ENCODE data around the gene GYS1. TPM values are rescaled to one million over a fixed set of nuclear protein-coding genes. Genes with fewer than 3 reads are reported as not detected.

The GYS1 gene
- total and polyA plus RNA-seq, 2 of the 8 experiments (the other 6 are each of a cell fraction or from before 2014, with no cell fraction given), result 30.0 to 38.7 TPM

DNA sequence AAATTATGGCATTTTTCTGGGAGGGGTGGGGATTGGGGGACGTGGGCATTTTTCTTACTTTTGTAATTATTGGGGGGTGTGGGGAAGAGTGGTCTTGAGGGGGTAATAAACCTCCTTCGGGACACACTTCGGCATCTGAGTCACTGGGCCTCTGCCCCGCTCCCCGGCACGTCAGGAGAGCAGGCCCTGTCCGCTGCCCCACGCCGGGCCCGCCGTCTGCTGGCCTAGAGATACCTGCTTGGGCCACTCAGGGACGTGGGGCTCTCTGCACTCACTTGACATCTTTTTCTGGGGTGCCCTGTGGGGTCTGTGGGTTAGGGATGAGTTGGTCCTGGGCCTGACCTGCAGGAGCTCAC, 31.5 kb downstream of the GYS1 start (continued):
- TF ChIP-seq CTBP2 (IDR thresholded peaks at IDR 0.05; ENCODE audit: borderline replicate concordance, insufficient read depth, insufficient read length, low read length), result no peak
- TF ChIP-seq TEAD4 (IDR thresholded peaks at IDR 0.05; ENCODE audit: low read depth, low read length), result no peak
- TF ChIP-seq, protein P1, sequence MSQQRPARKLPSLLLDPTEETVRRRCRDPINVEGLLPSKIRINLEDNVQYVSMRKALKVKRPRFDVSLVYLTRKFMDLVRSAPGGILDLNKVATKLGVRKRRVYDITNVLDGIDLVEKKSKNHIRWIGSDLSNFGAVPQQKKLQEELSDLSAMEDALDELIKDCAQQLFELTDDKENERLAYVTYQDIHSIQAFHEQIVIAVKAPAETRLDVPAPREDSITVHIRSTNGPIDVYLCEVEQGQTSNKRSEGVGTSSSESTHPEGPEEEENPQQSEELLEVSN (IDR thresholded peaks at IDR 0.05), result no peak
- TF ChIP-seq TCF12 (IDR thresholded peaks at IDR 0.05; ENCODE audit: low read depth, low read length), result no peak
- TF ChIP-seq POLR2AphosphoS5 (IDR thresholded peaks at IDR 0.05; ENCODE audit: low read depth, low read length), result no peak
- no peak for TF ChIP-seq PHF8 (conservative IDR thresholded peaks at IDR 0.05; ENCODE audit: low read depth, low read length)

Data from H1 (cell line).